Dermis blood vessel endothelial cell (primary cell): ENCODE data around the gene GPR183. TPM values are rescaled to one million over a fixed set of nuclear protein-coding genes. Genes with fewer than 3 reads are reported as not detected.

Experiments
- DNase-seq: peaks from one replicate; pipeline ENCODE4 v3.0.0; 2010
- total RNA-seq: library from RNA; depleted of rRNA; stranded (reverse); fragments of >200 nt; gene quantifications from 2 replicates; pipeline ENCODE4 v1.2.3, GENCODE V29; 2014

The GPR183 gene
- total RNA-seq, 1 donor from 2014 or later, result 0.34 TPM

GRCh38 chr13:99311137-99311536 is 3.9 kb upstream of the GPR183 start:
- no peak for DNase-seq

- no peak for DNase-seq
These were observed 3.3 kb upstream of the GPR183 start for GRCh38 chr13:99310382-99311031.

- DNase-seq, result peak; percentile 26
These were observed 1.4 kb upstream of the GPR183 start for GRCh38 chr13:99308471-99309087.

GRCh38 chr13:99307648-99308339 is 595 bp upstream of the GPR183 start:
- DNase-seq, result peak; percentile 88

- DNase-seq, result no peak
These were observed 1.6 kb downstream of the GPR183 start for GRCh38 chr13:99305566-99305965.

GRCh38 chr13:99305158-99305557 is 2.0 kb downstream of the GPR183 start:
- DNase-seq, result no peak

- no peak for DNase-seq
These were observed 2.7 kb downstream of the GPR183 start for GRCh38 chr13:99304541-99304940.

GRCh38 chr13:99303863-99304521 is 3.2 kb downstream of the GPR183 start:
- DNase-seq, result no peak

- DNase-seq, result no peak
These were observed 4.3 kb downstream of the GPR183 start for GRCh38 chr13:99302637-99303505.

- DNase-seq, result no peak
These were observed 5.1 kb downstream of the GPR183 start for GRCh38 chr13:99301913-99302636.

GRCh38 chr13:99301056-99301838 is 6.0 kb downstream of the GPR183 start:
- DNase-seq, result no peak

- no peak for DNase-seq
These were observed 7.3 kb downstream of the GPR183 start for GRCh38 chr13:99299920-99300341.

GRCh38 chr13:99299256-99299919 is 7.8 kb downstream of the GPR183 start:
- no peak for DNase-seq

GRCh38 chr13:99298056-99298455 is 9.1 kb downstream of the GPR183 start:
- DNase-seq, result no peak

- no peak for DNase-seq
These were observed 9.9 kb downstream of the GPR183 start for GRCh38 chr13:99297331-99297730.

- DNase-seq, result no peak
These were observed 10.8 kb downstream of the GPR183 start for GRCh38 chr13:99296398-99296797.

GRCh38 chr13:99295488-99296252 is 11.5 kb downstream of the GPR183 start:
- DNase-seq, result no peak

- no peak for DNase-seq
These were observed 12.2 kb downstream of the GPR183 start for GRCh38 chr13:99294958-99295357.

- no peak for DNase-seq
These were observed 13.0 kb downstream of the GPR183 start for GRCh38 chr13:99294198-99294597.
